ENCODE measurements around the gene PAIP2.

DNA sequence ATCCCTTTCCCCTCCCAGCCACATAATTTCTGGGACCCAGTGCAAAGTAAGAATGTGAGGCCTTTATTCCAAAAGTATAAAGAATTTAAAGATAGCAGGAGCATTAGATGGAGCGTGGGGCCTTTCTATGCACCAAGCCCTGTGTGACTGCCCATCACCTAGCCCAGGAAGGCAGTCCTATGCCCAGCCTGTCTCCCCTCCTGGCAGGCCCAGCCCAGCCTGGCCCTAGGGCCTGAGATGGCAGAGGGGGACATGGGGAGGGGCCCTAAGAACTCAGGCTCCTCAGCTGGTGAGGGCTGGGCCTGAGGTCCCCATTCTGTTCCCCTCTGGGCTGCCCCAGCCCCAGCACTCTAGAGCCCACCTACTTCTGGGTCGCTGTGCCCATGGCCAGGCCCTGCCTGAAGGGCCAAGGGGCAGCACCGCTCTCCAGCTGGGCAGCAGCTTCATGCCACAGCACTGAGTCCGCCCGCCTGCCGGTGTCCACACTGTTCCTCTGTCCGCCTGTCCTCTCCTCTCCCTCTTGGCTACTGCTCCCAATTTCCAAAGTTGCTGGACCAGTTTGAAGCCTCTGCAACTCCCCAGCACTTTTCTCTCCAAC is 42.4 kb downstream of the PAIP2 start:
- TF ChIP-seq, protein P1, sequence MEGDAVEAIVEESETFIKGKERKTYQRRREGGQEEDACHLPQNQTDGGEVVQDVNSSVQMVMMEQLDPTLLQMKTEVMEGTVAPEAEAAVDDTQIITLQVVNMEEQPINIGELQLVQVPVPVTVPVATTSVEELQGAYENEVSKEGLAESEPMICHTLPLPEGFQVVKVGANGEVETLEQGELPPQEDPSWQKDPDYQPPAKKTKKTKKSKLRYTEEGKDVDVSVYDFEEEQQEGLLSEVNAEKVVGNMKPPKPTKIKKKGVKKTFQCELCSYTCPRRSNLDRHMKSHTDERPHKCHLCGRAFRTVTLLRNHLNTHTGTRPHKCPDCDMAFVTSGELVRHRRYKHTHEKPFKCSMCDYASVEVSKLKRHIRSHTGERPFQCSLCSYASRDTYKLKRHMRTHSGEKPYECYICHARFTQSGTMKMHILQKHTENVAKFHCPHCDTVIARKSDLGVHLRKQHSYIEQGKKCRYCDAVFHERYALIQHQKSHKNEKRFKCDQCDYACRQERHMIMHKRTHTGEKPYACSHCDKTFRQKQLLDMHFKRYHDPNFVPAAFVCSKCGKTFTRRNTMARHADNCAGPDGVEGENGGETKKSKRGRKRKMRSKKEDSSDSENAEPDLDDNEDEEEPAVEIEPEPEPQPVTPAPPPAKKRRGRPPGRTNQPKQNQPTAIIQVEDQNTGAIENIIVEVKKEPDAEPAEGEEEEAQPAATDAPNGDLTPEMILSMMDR (IDR thresholded peaks at IDR 0.05) = no peak
- no peak for TF ChIP-seq POLR2A (IDR thresholded peaks at IDR 0.05)

Measured in adrenal gland (tissue), 5 donors.